HEK293 (cell line): ENCODE data around the gene NRGN.

ENCODE experiments used
- CTCF ChIA-PET: fragments of 350-600 bp; formaldehyde crosslinking; extraction: SDS; loops from one replicate; lab custom pipeline; 2021; ENCODE audit warnings: antibody characterized with exemption; lab: Yijun Ruan, JAX
- POLR2A ChIA-PET: fragments of 300-600 bp; formaldehyde crosslinking; extraction: SDS; loops from one replicate; lab custom pipeline; 2020; ENCODE audit warnings: antibody characterized with exemption, inconsistent platforms; lab: Yijun Ruan, JAX
- H3K27ac ChIP-seq: fragments of 200-500 bp; sonication (Bioruptor generic); 2 replicates; pipeline ENCODE4 v1.5.1; 2014; ENCODE audit warnings: low read depth, low read length, control low read depth, inconsistent platforms; ENCODE audit errors: extremely low read depth
- H3K36me3 ChIP-seq, 2 experiments: fragments of 200-500 bp in 1 of 2; sonication (Bioruptor generic) in 1 of 2; 1 replicate in 1 of 2; 2 replicates in 1 of 2; pipeline ENCODE4 v1.5.1; 2014 to 2017; ENCODE audit warnings: inconsistent platforms in 2 of 2, low read length in 2 of 2; ENCODE audit not compliant: control insufficient read depth in 2 of 2, insufficient read depth in 1 of 2
- H3K4me1 ChIP-seq: fragments of 200-500 bp; sonication (Bioruptor generic); 2 replicates; pipeline ENCODE4 v1.5.1; 2014; ENCODE audit warnings: mild to moderate bottlenecking, low read length, inconsistent platforms; ENCODE audit not compliant: control insufficient read depth, insufficient read depth
- H3K4me3 ChIP-seq: 2 replicates; pipeline ENCODE4 v1.5.1; 2011; ENCODE audit warnings: low read depth, mild to moderate bottlenecking, control low read depth, low read length, moderate library complexity
- H3K9me3 ChIP-seq: fragments of 200-500 bp; sonication (Bioruptor generic); 2 replicates; pipeline ENCODE4 v1.5.1; 2014; ENCODE audit warnings: low read depth, low read length, inconsistent platforms; ENCODE audit not compliant: control insufficient read depth, insufficient read depth
- BCL11B ChIP-seq: fragments of 450-650 bp; formaldehyde crosslinking; IDR thresholded peaks from 2 replicates; pipeline ENCODE4 v1.5.1; 2016; ENCODE audit warnings: low read depth, missing biosample characterization, missing genetic modification characterization
- PBX3 ChIP-seq: sonication (generic); formaldehyde crosslinking; IDR thresholded peaks from 2 replicates; pipeline ENCODE4 v1.8.1; 2022; ENCODE audit warnings: mild to moderate bottlenecking, moderate library complexity, missing genetic modification reagents
- PRDM1 ChIP-seq: fragments of 450-650 bp; formaldehyde crosslinking; IDR thresholded peaks from 2 replicates; pipeline ENCODE4; 2016; ENCODE audit warnings: missing biosample characterization, missing genetic modification characterization
- PRDM4 ChIP-seq: fragments of 450-650 bp; formaldehyde crosslinking; IDR thresholded peaks from 2 replicates; pipeline ENCODE4 v1.5.1; 2017; ENCODE audit warnings: missing biosample characterization, missing genetic modification characterization
- SCRT1 ChIP-seq: fragments of 450-650 bp; formaldehyde crosslinking; IDR thresholded peaks from 2 replicates; pipeline ENCODE4 v1.5.1; 2016; ENCODE audit warnings: missing biosample characterization, missing genetic modification characterization, borderline replicate concordance
- SP2 ChIP-seq: fragments of 450-650 bp; formaldehyde crosslinking; IDR thresholded peaks from 2 replicates; pipeline ENCODE4 v1.5.1; 2016; ENCODE audit warnings: missing biosample characterization, missing genetic modification characterization
- TCF7L2 ChIP-seq: IDR thresholded peaks from 2 replicates; pipeline ENCODE4 v1.6.1; 2011; ENCODE audit warnings: low read depth, mild to moderate bottlenecking, inconsistent platforms, low read length, moderate library complexity, borderline replicate concordance
- ZBTB17 ChIP-seq: fragments of 450-650 bp; formaldehyde crosslinking; IDR thresholded peaks from 2 replicates; pipeline ENCODE4 v1.5.1; 2016; ENCODE audit warnings: missing biosample characterization, missing genetic modification characterization
- ZNF121 ChIP-seq: fragments of 450-650 bp; formaldehyde crosslinking; IDR thresholded peaks from 2 replicates; pipeline ENCODE4 v1.5.1; 2016; ENCODE audit warnings: missing biosample characterization, missing genetic modification characterization
- ZNF155 ChIP-seq: fragments of 450-650 bp; formaldehyde crosslinking; IDR thresholded peaks from 2 replicates; pipeline ENCODE4 v1.5.1; 2016; ENCODE audit warnings: missing biosample characterization, missing genetic modification characterization
- ZNF16 ChIP-seq: fragments of 450-650 bp; formaldehyde crosslinking; IDR thresholded peaks from 2 replicates; pipeline ENCODE4 v1.5.1; 2016; ENCODE audit warnings: low read depth, missing biosample characterization, missing genetic modification characterization
- ZNF274 ChIP-seq, 2 experiments: fragments of 200-500 bp in 1 of 2; fragments of 450-650 bp in 1 of 2; sonication (Bioruptor generic) in 1 of 2; formaldehyde crosslinking in 1 of 2; IDR thresholded peaks; 2 replicates each; pipeline versions ENCODE4 v1.5.1 to v1.6.1; 2014 to 2016; ENCODE audit warnings: borderline replicate concordance in 1 of 2, inconsistent platforms in 1 of 2, low read length in 1 of 2, missing biosample characterization in 1 of 2, missing genetic modification characterization in 1 of 2
- ZNF302 ChIP-seq: fragments of 450-650 bp; formaldehyde crosslinking; IDR thresholded peaks from 2 replicates; pipeline ENCODE4 v1.5.1; 2016; ENCODE audit warnings: missing biosample characterization, missing genetic modification characterization, low read depth
- ZNF354C ChIP-seq: fragments of 450-650 bp; formaldehyde crosslinking; IDR thresholded peaks from 2 replicates; pipeline ENCODE4 v1.5.1; 2016; ENCODE audit warnings: missing biosample characterization, missing genetic modification characterization, low read depth, borderline replicate concordance
- ZNF362 ChIP-seq: fragments of 450-650 bp; formaldehyde crosslinking; IDR thresholded peaks from 2 replicates; pipeline ENCODE4 v1.5.1; 2016; ENCODE audit warnings: missing biosample characterization, missing genetic modification characterization
- ZNF404 ChIP-seq: fragments of 450-650 bp; formaldehyde crosslinking; IDR thresholded peaks from 2 replicates; pipeline ENCODE4 v1.5.1; 2017; ENCODE audit warnings: missing biosample characterization, missing genetic modification characterization
- ZNF48 ChIP-seq: fragments of 450-650 bp; formaldehyde crosslinking; IDR thresholded peaks from 2 replicates; pipeline ENCODE4 v1.5.1; 2016; ENCODE audit warnings: missing biosample characterization, missing genetic modification characterization
- ZNF621 ChIP-seq: fragments of 450-650 bp; formaldehyde crosslinking; IDR thresholded peaks from 2 replicates; pipeline ENCODE4 v1.5.1; 2017; ENCODE audit warnings: missing biosample characterization, missing genetic modification characterization
- ZNF645 ChIP-seq: fragments of 450-650 bp; formaldehyde crosslinking; IDR thresholded peaks from 2 replicates; pipeline ENCODE4; 2016; ENCODE audit warnings: missing biosample characterization, missing genetic modification characterization
- ZNF768 ChIP-seq: fragments of 450-650 bp; formaldehyde crosslinking; IDR thresholded peaks from 2 replicates; pipeline ENCODE4 v1.5.1; 2018; ENCODE audit warnings: missing biosample characterization, mild to moderate bottlenecking, missing genetic modification characterization
- ZSCAN16 ChIP-seq: fragments of 450-650 bp; formaldehyde crosslinking; IDR thresholded peaks from 2 replicates; pipeline ENCODE4 v1.5.1; 2016; ENCODE audit warnings: missing biosample characterization, missing genetic modification characterization
- ZSCAN5A ChIP-seq: fragments of 450-650 bp; formaldehyde crosslinking; IDR thresholded peaks from 2 replicates; pipeline ENCODE4 v1.5.1; 2016; ENCODE audit warnings: missing biosample characterization, missing genetic modification characterization

The NRGN gene

GRCh38 chr11:124748481-124749343 lies 9.0 kb downstream of the NRGN start (continued):
- no peak for TF ChIP-seq PRDM1
- TF ChIP-seq ZNF48, result no peak
- TF ChIP-seq ZNF621, result no peak
- TF ChIP-seq ZNF768, result no peak
- no peak for TF ChIP-seq ZNF302 (tag by site-specific recombination)
- no peak for TF ChIP-seq PRDM4 (tag by site-specific recombination)
- TF ChIP-seq ZNF16 (tag by site-specific recombination), result no peak
- no peak for TF ChIP-seq SCRT1 (tag by site-specific recombination)

- H3K4me1 ChIP-seq, result no peaks in the 10 kb centered on the region
- no peaks in the 10 kb centered on the region for H3K9me3 ChIP-seq
- ChIA-PET POLR2A (no interaction called here), CTCF (interaction anchor here (0.6 to 3.1 kb wide), 3 partner anchors 9 to 44 kb away, joined by 4 to 10 read pairs (median 4); partner anchors contain the start of gene ESAM)
- no peak for TF ChIP-seq ZBTB17 (tag by site-specific recombination)
- TF ChIP-seq PBX3, result no peak
- TF ChIP-seq ZNF354C, result no peak
- TF ChIP-seq SP2 (tag by site-specific recombination), result no peak
- TF ChIP-seq ZNF404 (tag by site-specific recombination), result no peak
- no peak for TF ChIP-seq BCL11B (tag by site-specific recombination)
- no peak for TF ChIP-seq TCF7L2
- TF ChIP-seq ZNF274 (IDR thresholded peaks at IDR 0.05; ENCODE audit: low read length), result no peak
- TF ChIP-seq ZNF274 (tag by site-specific recombination; IDR thresholded peaks at IDR 0.05; ENCODE audit: borderline replicate concordance), result no peak
- TF ChIP-seq ZNF121 (tag by site-specific recombination), result no peak
- TF ChIP-seq ZNF155, result no peak
- no peak for TF ChIP-seq ZNF362
- no peak for TF ChIP-seq ZSCAN5A (tag by site-specific recombination)
- TF ChIP-seq ZNF645 (tag by site-specific recombination), result no peak
- no peak for TF ChIP-seq ZSCAN16
- no peak overlapping the region for H3K4me3 ChIP-seq
- H3K36me3 ChIP-seq, result no peaks in the 10 kb centered on the region
- no peak overlapping the region for H3K27ac ChIP-seq
Observed at GRCh38 chr11:124749912-124750311, 10.2 kb downstream of the NRGN start.
